Activated naive CD8-positive, alpha-beta T cell treated with anti-CD3 and anti-CD28 coated beads, Interleukin-2, amount 50 U/mL, for 16 hours (primary cell): ENCODE results near the gene DSPP.
"Not testable (repeated sequence)": the region's sequence is repeated elsewhere in the genome, so short reads cannot be mapped to it uniquely, and the experiment has no call there.

Experiments used
- DNase-seq: peaks from one replicate; pipeline ENCODE4 v3.0.0-alpha.2; 2020; ENCODE audit warnings: low read depth, low spot score

DSPP gene

GRCh38 chr4:87608229-87608628, at the start of gene DSPP:
Gene DSPP (plus strand): TSS chr4:87608529. CDS start chr4:87610909, 2,380 bp downstream.
- no peak for DNase-seq

- DNase-seq = no peak
These were observed 49.1 kb upstream of the DSPP start for GRCh38 chr4:87559090-87559837.

GRCh38 chr4:87560802-87561201, 47.5 kb upstream of the DSPP start:
- DNase-seq = no peak

- no peak for DNase-seq
These were observed 42.6 kb upstream of the DSPP start for GRCh38 chr4:87565746-87566145.

GRCh38 chr4:87566276-87566675, 42.1 kb upstream of the DSPP start:
- DNase-seq = no peak

- DNase-seq = no peak
These were observed 41.1 kb upstream of the DSPP start for GRCh38 chr4:87567191-87567590.

GRCh38 chr4:87570290-87570805, 38.0 kb upstream of the DSPP start:
- DNase-seq = no peak

- DNase-seq = not testable (repeated sequence)
These were observed 34.0 kb upstream of the DSPP start for GRCh38 chr4:87574376-87574775.

- no peak for DNase-seq
These were observed 33.3 kb upstream of the DSPP start for GRCh38 chr4:87574996-87575395.

- DNase-seq = no peak
These were observed 32.9 kb upstream of the DSPP start for GRCh38 chr4:87575408-87575807.

- no peak for DNase-seq
These were observed 32.3 kb upstream of the DSPP start for GRCh38 chr4:87575983-87576382.

- DNase-seq = no peak
These were observed 28.9 kb upstream of the DSPP start for GRCh38 chr4:87579478-87579877.

- DNase-seq = no peak
These were observed 28.3 kb upstream of the DSPP start for GRCh38 chr4:87580057-87580456.

GRCh38 chr4:87584222-87584908, 24.0 kb upstream of the DSPP start:
- DNase-seq = no peak

GRCh38 chr4:87589531-87589930, 18.8 kb upstream of the DSPP start:
- no peak for DNase-seq

GRCh38 chr4:87592124-87592523, 16.2 kb upstream of the DSPP start:
- DNase-seq = no peak

GRCh38 chr4:87601361-87601760, 7.0 kb upstream of the DSPP start:
- no peak for DNase-seq

- DNase-seq = no peak
These were observed 6.1 kb downstream of the DSPP start for GRCh38 chr4:87614292-87614890.

GRCh38 chr4:87616268-87616667, 7.9 kb downstream of the DSPP start:
- no peak for DNase-seq

GRCh38 chr4:87620086-87620485, 11.8 kb downstream of the DSPP start:
- no peak for DNase-seq

GRCh38 chr4:87620491-87620890, 12.2 kb downstream of the DSPP start:
- DNase-seq = no peak

- DNase-seq = no peak
These were observed 14.0 kb downstream of the DSPP start for GRCh38 chr4:87622303-87622702.

GRCh38 chr4:87624698-87625097, 16.4 kb downstream of the DSPP start:
- DNase-seq = no peak
